ENCODE data around the gene GAP43. TPM values are rescaled to one million over a fixed set of nuclear protein-coding genes. Genes with fewer than 3 reads are reported as not detected.

GAP43 gene
- total and polyA plus RNA-seq, 2 of the 4 experiments (the other 2 are of a cell fraction) = 0.36 to 0.51 TPM

DNA sequence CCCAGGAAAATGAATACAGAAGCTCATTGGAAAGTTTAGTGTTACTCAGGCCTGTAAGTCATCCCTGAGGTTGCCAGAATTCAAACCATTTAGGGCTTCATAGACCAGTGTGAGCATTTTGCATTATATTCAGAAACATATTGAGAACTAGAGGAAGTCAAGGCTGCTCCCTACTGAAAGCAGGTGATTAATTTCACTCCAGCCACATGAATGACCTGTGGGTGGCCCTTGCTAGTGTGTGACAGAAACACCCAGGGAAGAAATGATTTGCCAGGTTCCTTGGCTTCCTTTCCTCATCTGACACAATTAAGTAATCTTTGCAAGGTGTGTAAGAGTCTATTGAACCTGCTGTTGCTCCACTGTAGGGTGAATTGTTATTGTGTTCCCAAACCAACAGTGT, 61.8 kb downstream of the GAP43 start:
- intact Hi-C loops (cut with micrococcal nuclease) (loop anchor here (10.0 kb wide), 1 partner anchor 340 kb away; no protein-coding TSS in a partner anchor), dilution Hi-C loops (cut with HindIII; ENCODE audit: low sequenced_read_pairs, unreplicated experiment) (no loop called here), in situ Hi-C loops (cut with MboI; ENCODE audit: low sequenced_read_pairs) (loop anchor here (25.0 kb wide), 1 partner anchor 848 kb away; no protein-coding TSS in a partner anchor)
- ATAC-seq (ENCODE audit: low read depth) (no peak), DNase-seq (no peak)
- H3K9me1 ChIP-seq (ENCODE audit: insufficient read depth, low read length) = no peaks in the 10 kb centered on the region
- H3K9ac ChIP-seq (ENCODE audit: low read depth, low read length) = no peak overlapping the region
- peaks cover 8% of the 10 kb centered on the region for H3K27me3 ChIP-seq (ENCODE audit: control insufficient read depth, insufficient read depth, low read length)
- H3K4me3 ChIP-seq (ENCODE audit: insufficient read depth, low read depth, low read length) = no peak overlapping the region
- no peak overlapping the region for H4K5ac ChIP-seq (ENCODE audit: low read depth, low read length)
- no peak overlapping the region for H3K18ac ChIP-seq (ENCODE audit: low read depth, low read length)
- no peak overlapping the region for H3K14ac ChIP-seq (replicated peaks; ENCODE audit: low read depth, low read length)
- no peak overlapping the region for H3K4ac ChIP-seq (ENCODE audit: low read depth, low read length)
- no peaks in the 10 kb centered on the region for H3K36me3 ChIP-seq (ENCODE audit: control insufficient read depth, insufficient read depth, low read length)
- H2AFZ ChIP-seq (replicated peaks; ENCODE audit: low read length, poor library complexity) = no peak overlapping the region
- no TSS peak for BruUV-seq (replicated peaks)
- H2BK15ac ChIP-seq (ENCODE audit: low read depth, low read length) = no peak overlapping the region
- no peak overlapping the region for H2AK5ac ChIP-seq (ENCODE audit: low read depth, low read length)
- no peak overlapping the region for H2AK9ac ChIP-seq (replicated peaks; ENCODE audit: low read depth, low read length, poor library complexity)
- no peaks in the 10 kb centered on the region for H3K9me3 ChIP-seq (ENCODE audit: control insufficient read depth, insufficient read depth, low read length)
- no peak overlapping the region for H2BK120ac ChIP-seq (ENCODE audit: low read depth, low read length)
- ChIA-PET POLR2A (ENCODE audit: unreplicated experiment) (no interaction called here), CTCF (no interaction called here)
- H4K20me1 ChIP-seq (ENCODE audit: insufficient read depth, low read length) = no peaks in the 10 kb centered on the region
- H4K91ac ChIP-seq (ENCODE audit: insufficient read depth, low read depth, low read length) = no peak overlapping the region
- no peak overlapping the region for H3K4me2 ChIP-seq (ENCODE audit: low read depth, low read length)
- H3K56ac ChIP-seq (ENCODE audit: extremely low read depth, insufficient read depth, low read length) = no peak overlapping the region
- no peak overlapping the region for H2BK5ac ChIP-seq (ENCODE audit: low read depth, low read length, poor library complexity, severe bottlenecking)
- no peaks in the 10 kb centered on the region for H3K4me1 ChIP-seq (ENCODE audit: control insufficient read depth, insufficient read depth, low read length)
- no peak overlapping the region for H3K27ac ChIP-seq (ENCODE audit: insufficient read depth, low read length)
- no peak overlapping the region for H4K8ac ChIP-seq (ENCODE audit: low read depth in 2 of 2, low read length in 2 of 2)
- no peak overlapping the region for H2BK20ac ChIP-seq (ENCODE audit: low read depth, low read length)
- H3K23ac ChIP-seq (ENCODE audit: low read depth, low read length) = no peak overlapping the region
- H3K79me1 ChIP-seq (ENCODE audit: low read depth in 1 of 2, low read length in 2 of 2) = no peaks in the 10 kb centered on the region
- TF ChIP-seq, protein P1, sequence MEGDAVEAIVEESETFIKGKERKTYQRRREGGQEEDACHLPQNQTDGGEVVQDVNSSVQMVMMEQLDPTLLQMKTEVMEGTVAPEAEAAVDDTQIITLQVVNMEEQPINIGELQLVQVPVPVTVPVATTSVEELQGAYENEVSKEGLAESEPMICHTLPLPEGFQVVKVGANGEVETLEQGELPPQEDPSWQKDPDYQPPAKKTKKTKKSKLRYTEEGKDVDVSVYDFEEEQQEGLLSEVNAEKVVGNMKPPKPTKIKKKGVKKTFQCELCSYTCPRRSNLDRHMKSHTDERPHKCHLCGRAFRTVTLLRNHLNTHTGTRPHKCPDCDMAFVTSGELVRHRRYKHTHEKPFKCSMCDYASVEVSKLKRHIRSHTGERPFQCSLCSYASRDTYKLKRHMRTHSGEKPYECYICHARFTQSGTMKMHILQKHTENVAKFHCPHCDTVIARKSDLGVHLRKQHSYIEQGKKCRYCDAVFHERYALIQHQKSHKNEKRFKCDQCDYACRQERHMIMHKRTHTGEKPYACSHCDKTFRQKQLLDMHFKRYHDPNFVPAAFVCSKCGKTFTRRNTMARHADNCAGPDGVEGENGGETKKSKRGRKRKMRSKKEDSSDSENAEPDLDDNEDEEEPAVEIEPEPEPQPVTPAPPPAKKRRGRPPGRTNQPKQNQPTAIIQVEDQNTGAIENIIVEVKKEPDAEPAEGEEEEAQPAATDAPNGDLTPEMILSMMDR (conservative IDR thresholded peaks at IDR 0.05; ENCODE audit: low read depth, low read length) = no peak
- no peak for TF ChIP-seq MAFK (IDR thresholded peaks at IDR 0.05; ENCODE audit: low read depth, low read length)
- TF ChIP-seq NFE2L2 (IDR thresholded peaks at IDR 0.05; ENCODE audit: low read depth, low read length) = no peak
- TF ChIP-seq FOS (IDR thresholded peaks at IDR 0.05; ENCODE audit: low read depth, low read length) = no peak
- no peak for TF ChIP-seq POLR2A (IDR thresholded peaks at IDR 0.05; ENCODE audit: low read depth, low read length)
- no peak for TF ChIP-seq MXI1 (IDR thresholded peaks at IDR 0.05; ENCODE audit: borderline replicate concordance, low read depth, low read length)
- no peak for TF ChIP-seq RFX5 (IDR thresholded peaks at IDR 0.05; ENCODE audit: low read depth, low read length)
- no peak for TF ChIP-seq BHLHE40 (IDR thresholded peaks at IDR 0.05; ENCODE audit: low read depth, low read length)
